Activated CD8-positive, alpha-beta memory T cell treated with anti-CD3 and anti-CD28 coated beads for 1 hour (primary cell): ENCODE measurements around the gene TTC34.
"Not testable (repeated sequence)": the region's sequence is repeated elsewhere in the genome, so short reads cannot be mapped to it uniquely, and the experiment has no call there.

Experiments used
- DNase-seq, 2 donors: peaks; one replicate each; pipeline ENCODE4 v3.0.0-alpha.2; 2020; ENCODE audit warnings: low read depth in 1 of 2; ENCODE audit errors: extremely low read depth in 1 of 2

TTC34 gene

DNA sequence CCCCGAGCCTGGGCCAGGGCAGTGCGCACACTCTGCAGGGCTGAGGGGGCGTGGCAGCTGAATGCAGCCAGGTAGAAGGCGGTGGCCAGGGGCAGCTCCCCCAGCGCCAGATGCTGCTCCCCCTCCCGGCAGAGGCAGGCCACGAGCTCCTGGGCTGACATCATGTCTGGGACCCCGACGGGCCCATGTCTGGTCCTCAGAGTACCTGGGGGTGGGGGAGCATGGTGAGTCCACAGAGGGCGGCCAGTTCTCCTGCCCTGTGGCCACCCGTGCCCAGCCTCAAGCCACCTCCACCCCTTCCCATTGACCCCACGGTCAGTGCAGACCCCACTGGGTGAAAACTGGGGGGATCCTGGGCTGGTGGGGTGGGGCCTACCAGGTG is 838 bp downstream of the TTC34 start:
- no peak for DNase-seq

DNA sequence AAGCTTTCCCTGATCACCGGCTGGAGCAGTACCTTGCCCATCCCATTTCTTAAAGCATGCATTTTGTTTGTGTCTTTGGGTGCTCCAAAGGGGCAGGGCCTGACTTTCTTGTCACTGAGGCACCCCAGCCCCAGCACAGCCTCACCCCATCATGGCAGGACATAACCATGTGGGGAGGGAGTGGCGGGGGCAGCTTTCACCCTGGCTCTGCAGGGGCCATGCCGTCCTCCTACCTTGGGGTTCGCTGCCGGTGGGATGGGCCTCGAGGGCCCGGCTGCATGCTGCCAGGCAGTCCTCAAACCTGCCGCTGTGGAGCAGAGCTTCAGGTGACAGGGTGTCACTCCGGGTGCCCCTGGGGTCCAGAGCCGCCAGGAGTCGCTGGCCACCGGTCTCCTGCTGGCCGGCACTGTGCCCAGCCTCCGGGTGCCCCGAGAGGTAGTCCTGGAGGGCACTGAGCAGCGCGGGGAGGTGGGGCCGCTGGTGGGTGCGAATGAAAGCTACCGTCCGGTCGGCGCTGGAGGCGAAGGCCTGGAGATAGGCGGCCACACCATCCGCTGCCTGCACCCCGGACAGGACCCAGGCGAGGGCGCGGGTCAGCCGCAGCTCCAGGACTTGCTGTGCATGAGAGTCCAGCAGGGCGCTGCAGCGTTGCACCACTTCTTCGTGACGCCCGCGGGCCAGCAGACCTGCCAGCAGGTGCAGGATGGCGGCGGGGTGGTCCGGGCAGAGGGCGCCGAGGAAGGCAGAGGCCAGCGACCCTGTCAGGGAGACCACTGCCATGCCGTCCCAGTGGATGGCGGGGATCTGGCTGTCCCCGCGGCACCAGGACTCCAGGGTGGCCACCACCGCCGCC is 1.5 kb downstream of the TTC34 start:
- DNase-seq = no peak

DNA sequence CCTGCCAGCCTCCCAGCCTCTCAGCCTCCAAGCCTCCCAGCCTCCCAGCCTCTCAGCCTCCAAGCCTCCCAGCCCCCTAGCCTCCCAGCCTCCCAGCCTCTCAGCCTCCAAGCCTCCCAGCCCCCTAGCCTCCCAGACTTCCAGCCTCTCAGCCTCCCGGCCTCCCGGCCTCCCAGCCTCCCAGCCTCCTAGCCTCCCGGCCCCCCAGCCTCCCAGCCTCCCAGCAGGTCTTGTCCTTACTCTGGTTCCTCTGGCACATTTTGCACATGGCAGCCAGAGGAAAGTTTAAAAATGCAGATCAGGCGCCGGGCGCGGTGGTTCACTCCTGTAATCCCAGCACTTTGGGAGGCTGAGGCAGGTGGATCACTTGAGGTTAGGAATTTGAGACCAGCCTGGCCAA is 2.5 kb downstream of the TTC34 start:
- not testable (repeated sequence) for DNase-seq

DNA sequence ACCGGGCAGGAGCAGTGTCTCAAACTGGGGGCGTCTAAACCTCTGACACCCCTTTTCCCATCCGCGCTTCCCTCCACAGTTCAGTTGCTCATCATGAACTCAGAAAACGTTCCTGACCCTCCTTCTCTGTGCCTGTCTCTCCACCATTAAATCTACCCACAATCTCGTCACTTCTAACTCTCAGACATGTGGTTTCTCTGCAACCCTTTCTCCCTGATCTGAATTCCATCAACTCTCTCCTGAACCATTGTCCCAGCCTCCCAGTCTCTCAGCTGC is 3.8 kb downstream of the TTC34 start:
- DNase-seq = no peak

DNA sequence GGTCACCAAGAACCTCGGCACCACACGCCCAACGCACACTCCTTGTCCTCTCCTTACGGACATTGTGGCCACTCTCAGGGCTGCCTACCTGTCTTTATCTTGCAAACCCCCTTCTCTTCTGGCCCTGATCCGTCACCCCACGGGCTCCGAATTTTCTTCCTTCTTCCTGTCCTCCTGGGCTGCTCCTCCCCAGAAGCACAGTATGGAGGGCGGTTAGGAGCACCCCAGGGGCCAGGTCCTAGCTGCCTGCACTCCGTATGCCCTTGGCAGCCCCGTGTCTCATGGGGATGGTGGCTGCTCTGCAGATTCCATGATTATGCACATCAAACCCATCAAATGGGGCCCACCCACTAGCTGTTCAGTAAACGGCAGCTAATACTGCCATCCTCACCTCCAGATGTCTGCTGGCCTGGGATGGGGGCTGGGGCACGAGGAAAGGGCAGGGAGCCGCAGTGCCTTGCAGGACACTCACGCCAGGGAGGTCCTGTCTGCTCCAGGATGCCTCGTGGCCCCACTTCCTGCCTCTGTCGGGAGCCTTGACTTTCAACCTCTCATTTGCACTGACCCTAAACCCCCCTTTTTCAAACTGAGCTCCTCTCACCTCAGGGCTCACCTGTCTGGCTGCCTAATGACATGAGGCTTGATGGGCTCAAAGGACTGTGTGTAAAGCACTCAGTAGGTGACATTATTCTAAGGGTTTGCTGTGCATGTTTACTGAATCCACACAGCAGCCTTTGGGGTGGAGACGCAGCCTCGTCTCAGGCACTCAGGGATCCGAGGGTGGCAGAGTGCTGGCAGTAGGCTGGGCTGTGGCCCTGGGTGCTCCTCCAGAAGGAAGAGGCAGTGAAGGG is 4.4 kb downstream of the TTC34 start:
- DNase-seq = no peak

DNA sequence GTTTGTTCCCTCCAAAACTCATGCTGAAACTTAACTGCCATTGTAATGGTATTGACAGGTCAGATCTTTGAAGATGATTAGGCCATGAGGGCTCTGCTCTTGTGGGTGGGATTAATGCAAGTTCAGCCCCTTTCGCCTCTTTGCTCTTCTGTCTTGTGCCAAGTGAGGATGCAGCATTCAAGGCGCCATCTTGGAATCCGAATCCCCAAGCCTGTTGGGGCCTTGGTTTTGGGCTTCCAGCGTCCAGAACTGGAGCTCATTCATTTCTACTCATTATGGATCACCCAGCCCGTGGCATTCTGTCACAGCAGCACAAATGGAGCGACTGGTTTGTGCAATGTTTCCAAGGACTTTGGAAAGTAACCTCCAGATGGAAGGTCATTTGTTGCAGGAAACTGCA is 5.6 kb downstream of the TTC34 start:
- DNase-seq = no peak

DNA sequence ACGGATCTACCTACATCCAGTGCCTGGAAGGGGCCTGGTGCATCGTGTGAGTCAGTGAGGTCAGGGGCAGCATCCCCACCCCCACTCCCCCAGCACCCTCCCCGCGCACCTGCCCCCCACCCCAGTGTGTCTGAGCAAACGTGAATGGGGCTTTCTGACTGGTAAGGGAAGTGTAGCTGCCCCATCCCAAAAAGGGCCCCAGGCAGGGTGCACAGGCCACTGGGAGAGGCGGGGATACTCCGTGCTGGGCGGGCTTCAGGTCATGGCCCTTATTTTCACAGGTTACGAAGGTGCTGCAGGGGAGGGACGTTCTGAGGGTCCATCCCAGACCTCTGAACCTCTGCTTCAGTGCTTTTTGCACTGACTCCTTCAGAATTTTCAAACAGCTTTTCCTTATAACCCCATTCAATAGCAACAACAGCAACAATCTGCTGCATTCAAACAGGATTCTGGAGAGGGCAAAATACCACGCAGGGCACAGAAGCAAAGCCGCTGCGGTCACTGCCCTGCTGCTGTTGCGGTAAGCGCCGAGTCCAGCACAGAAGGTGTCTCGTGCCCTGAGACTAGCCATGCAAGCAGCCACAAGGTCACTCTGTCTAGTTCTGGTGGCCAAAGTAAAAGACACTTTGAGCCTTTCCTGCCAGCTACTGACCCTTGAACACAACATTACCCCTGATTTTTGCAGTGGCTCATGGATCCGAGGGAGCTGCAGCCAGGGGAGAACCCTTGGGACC is 10.3 kb downstream of the TTC34 start:
- no peak for DNase-seq

DNA sequence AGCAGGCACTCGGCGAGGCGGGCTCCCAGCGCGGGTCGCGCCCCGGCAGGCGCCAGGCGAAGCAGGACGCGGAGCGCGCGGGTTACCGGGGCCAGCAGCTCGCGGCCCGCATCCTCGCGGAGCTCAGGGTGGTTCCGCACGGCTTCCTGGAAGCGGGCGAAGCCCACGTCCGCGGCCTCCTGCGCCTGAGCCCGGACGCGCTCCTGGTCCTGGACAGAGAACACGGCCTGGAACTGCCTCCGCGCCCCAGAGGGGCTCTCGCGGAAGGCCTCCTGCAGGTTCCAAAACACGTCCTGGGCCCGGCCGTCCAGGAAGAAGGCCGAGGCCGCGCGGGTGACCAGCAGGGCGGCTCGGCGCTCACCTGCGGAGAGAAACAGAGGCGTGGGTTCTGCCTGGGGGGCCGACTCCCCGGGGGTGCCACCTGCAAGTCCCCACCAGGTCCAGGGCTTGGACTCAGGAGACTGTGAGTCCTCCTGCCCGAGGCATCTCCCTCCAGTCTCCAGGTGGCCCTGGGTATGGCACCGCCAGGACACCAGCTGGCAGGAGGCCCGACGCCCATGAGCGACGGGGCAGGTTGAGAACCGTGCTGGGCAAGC is 11.4 kb downstream of the TTC34 start:
- DNase-seq = no peak

DNA sequence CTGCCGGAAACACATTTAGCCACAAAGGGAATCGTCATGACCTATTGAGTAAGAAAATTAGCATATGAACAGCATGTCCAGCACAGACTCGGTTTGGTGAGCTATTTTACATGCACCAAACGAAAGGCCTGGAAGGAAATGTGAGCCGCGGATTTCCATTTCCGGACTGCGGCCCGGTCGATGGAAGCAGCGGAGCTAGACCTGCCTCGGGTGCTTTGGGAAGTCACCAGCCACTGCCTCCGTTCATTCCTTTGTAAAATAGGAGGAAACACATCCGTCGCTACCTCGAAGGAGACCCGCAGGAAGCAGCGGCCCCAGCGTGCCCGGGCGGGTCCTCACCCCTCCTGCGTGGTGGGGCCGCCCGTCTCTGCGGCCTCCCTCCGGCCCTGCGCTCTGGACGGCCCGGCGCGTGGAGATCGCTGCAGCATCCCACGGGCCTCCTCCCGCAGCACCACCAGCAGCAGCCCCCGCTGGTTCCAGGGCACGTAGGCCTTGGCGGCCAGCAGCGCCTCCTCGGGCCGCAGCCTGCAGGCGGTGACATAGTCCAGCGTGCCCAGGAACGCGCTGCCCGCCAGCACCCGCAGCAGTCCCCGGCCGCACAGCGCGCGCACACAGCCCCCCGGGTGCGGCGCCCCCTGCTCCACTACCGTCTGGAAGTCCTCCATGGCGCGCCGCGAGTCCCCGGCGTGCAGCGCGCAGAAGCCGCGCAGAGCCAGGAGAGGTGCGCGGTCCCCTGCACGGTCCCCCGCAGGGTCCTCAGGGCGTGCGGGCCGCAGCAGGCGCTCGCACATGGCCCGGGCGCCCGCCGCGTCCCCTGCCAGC is 12.1 kb downstream of the TTC34 start:
- DNase-seq = no peak

DNA sequence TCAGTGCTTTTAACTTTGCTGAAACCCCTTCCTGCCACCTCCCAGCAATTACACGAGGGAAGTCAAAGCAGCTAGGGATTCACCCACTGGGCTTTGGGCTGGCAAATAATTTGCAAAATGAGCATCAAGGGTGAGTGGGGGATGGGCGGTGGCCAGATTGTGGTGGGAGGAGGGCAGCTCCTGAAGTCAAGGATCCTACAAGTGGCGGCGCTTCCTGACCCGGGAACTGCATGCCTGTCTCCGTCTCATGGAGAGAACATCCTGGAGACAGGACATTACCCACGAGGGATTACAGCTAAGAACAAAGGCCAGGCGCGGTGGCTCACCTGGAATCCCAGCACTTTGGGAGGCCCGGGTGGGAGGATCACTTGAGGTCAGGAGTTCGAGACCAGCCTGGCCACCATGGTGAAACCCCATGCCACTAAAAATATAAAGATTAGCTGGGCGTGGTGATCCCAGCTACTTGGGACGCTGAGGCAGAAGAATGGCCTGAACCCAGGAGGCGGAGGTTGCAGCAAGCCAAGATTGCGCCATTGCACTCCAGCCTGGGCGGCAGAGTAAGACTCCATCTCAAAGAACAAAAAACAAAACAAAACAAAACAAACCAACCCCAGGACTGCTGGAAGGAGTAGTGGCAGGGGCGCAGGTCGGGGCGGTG is 12.9 kb downstream of the TTC34 start:
- DNase-seq = no peak

DNA sequence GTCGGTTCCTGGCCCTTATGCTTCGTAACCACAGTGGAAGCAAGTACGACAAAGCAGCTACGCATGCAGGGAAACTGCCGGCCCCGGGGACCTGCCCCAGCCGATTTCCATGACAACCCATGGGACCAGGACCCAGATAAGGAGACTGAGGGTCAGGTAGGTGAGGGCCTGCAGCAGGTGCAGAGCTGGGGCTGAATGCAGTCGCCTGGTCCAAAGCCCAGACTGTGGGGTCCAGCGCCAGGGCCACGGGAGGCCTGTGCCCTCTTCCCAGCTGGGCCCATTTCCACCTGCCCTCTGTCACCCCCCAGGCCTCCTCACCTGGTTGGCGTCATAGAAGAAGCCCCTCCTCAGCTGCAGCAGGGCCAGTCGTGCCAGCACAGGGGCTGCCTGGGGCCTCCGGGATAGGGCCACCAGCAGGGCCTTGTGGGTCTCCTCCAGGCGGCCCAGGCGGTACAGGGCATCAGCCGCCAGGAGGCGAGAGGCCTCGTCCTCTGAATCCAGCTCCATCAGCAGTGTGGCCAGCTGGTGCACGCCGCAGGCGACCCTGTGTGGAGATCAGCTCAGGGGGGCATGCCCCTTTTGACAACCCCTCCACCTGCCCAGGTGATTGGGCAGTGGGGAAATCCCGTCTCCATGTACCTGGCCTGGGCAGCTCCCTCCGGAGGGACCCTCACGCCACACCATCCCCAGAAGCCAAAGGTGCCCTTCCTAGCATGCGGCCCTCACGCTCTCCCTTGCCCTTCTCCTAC is 14.2 kb downstream of the TTC34 start:
- DNase-seq = no peak

DNA sequence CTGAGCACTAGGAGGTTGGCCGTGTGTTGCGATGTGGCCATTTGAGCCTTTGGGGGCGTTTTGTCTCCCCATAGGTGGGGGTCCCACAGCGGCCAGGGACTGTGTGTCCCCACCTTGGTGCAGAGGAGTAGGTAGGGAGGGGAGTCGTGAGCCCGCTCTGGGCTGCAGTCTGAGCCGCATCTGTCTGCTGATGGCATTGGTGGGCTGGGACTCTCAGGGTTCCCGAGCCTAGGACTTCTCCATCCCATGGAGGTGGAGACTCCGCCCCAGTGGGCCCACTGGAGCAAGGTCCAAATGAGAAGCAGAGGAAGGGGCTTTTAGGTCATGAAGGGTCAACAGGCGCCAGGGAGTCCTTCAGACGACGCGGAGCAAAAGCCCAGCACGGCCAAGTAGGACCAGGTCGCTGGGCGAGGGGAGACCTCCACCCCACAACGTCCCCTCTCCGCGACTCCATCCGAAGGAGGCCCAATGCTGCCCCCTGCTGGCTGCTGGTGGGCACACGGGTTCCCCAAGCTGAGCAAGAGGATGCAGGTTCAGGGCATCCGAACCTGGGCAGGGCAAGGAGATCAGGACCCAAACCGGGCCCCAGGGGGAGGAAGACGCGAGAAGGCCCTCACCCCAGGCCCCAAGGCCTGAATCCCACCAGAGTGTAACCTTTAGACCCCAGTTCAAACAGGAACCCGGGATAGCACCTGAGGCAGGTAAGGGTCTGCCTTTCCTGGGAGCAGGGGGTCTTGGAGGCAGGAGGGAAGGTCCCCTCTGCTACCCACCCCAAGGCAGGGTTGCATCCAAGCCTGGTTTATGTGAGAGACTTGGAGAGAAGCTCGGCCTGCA is 14.9 kb downstream of the TTC34 start:
- DNase-seq = peak; percentile 32 to 69

DNA sequence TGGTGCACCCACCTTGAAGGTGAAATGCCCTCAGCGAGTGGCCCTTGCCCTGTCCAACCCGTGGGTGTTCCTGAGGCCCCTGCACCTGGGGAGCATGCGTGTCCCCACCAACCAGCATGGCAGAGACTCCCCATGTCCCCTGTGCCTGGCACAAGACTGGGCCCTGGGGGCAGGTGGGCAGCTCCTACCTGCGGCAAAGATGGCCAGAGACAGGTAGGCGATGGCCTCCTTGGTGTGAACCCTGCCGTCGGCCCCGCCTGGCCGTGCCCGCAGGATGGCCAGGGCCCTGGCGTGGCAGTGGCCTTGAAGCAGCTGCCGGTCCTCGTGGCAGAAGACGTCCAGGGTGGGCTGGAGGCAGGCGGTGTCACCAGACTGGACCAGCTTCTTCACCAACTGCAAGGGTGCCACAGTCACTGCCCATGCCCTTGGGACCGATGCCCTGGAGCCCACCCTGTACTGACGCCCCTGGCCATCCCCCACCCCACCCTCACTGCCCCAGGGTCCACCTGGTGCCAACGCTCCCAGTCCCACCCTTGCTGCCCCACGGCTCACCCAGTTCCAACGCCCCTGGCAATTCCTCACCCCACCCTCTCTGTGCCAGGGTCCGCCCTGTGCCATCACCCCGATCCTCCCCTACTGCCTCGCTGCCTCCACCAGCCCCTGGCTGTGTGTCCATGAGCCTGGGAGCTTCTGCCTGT is 15.7 kb downstream of the TTC34 start:
- DNase-seq = no peak

DNA sequence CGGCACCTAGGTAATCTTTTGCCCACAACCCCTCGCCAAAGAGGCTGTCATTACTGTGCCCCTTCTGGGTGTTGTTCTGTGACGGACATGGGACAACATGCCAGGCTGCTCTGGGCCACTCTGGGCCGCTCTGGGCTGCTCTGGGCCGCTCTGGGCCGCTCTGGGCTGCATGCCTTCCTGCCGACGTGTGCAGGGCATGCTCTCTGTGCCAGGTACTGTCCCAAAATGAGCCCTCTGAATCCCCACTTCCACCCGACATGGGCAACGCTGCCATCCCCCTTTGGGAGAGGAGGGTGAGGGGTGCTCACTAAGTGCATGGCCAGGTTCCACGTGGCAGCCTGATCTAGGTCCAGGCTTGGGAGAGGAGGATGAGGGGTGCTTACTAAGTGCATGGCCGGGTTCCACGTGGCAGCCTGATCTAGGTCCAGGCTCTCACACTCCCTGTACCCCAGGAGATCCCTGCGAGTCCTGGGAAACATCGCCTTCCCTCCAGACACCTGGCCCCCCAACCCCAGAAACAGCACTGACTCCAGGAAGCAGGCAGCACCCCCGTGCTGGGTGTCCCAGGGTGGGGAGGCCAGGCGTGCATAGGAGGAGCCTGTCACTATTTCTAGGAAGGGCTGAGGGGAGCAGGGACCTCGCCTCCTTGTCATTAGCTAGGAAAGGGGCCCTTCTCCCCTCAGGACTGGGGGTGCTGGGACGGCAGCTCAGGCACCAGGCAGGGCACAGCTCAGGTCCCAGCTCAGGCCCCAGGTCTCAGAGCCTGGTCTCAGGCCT is 16.5 kb downstream of the TTC34 start:
- no peak for DNase-seq

DNA sequence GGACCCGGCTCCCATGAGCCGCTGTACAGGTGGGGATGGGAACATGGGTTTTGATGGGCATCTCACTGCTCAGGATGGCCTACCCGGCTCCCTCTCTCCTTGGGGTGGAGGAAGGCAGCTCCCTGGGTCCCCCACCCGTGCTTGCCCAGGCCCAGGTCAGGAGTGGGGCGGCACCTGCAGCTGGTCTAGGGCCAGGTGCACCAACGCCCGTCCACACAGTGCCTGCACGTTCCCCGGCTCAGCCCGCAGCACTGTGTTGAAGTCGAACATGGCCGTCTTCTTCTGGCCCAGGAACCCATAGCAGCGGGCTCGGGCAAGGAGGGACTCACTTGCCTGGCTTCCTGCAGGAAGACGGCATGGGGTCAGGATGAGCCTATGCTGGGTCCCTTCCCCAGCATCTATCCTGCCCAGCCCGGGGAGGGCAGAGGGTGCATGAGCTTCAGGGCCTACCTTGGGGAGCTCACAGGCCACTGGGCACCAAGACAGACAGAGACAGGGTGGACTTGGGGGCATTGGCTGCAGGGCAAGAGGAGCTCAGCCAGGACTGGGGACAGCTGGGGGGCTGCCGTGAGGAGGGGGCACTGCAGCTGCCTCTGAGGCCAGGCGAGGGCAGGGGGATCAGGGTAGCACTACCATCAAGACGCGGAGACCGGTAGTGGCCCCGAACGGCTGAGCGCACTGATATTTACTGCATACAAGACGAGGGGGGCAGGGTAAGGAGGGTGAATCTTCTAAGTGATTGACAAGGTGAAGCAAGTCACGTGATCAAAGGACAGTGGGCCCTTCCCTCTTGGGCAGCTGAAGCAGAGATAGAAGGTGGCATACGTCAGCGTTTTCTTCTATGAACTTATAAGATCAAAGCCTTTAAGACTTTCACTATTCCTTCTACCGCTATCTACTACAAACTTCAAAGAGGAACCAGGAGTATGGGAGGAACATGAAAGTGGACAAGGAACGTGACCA is 17.8 kb downstream of the TTC34 start:
- DNase-seq = no peak

DNA sequence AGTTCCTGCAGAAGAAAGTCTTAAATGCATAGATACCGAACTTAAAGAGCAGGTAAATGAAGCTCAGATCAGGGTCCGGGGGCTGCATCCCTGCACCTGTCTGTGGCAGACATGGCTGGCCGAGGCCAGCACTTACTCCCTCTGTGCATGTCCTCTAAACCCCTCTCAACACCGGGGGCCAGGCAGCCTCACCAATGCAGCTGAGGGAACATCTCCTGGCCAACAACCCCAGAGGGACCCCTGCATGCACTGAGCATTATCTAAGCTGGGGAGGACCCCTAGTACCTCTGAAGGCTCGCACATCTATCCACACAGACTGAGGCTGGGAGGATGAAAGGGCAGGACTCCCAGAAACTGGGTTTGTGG is 18.4 kb downstream of the TTC34 start:
- DNase-seq = no peak
